Measurements from ENCODE around the gene PI16. TPM values are rescaled to one million over a fixed set of nuclear protein-coding genes. Genes with fewer than 3 reads are reported as not detected.

PI16 gene
- total RNA-seq, 2 experiments from 2014 or later: 0.63 TPM; not detected in 1

DNA sequence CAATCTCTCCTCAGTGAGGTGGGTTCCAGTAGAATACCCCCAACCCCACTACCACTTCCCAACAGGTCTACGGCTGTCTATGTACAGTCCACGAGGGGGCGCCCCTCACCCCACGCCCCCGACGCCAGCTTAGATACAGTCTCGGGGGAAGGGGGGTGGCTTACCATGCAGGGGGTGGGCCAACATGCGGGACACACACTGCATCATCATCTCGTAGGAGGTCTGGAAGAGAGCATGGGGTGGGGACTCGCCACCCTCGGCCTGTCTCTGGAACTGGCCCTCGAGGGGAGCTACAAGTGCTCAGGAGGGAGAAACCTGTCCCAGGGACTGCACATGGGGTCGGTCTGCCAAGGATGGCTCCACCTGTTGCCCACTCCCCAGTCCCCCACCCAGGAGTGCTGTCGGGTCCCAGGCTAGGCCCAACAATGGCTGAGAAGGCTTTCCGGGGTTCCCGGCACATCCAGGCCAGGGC, 23.0 kb downstream of the PI16 start:
- ChIA-PET POLR2A (interaction anchor here (1.6 kb wide), 1 partner anchor 9 kb away, joined by 4 read pairs; no protein-coding TSS in a partner anchor), CTCF (interaction anchor here (0.6 to 7.8 kb wide), 8 partner anchors 30 to 272 kb away, joined by 3 to 70 read pairs (median 3); partner anchors contain the start of gene PPIL1)
- H3K4me3 Mint-ChIP-seq: no peak overlapping the region
- H3K27me3 Mint-ChIP-seq (ENCODE audit: low read depth): no peaks in the 10 kb centered on the region
- ATAC-seq (no peak), DNase-seq (no peak)
- peaks cover 72% of the 10 kb centered on the region for H3K36me3 Mint-ChIP-seq (ENCODE audit: low read depth)
- peaks cover 31% of the 10 kb centered on the region for H3K4me1 Mint-ChIP-seq (ENCODE audit: low read depth)
- no peak overlapping the region for H3K27ac Mint-ChIP-seq
- H3K9me3 Mint-ChIP-seq (ENCODE audit: insufficient read depth): no peaks in the 10 kb centered on the region

DNA sequence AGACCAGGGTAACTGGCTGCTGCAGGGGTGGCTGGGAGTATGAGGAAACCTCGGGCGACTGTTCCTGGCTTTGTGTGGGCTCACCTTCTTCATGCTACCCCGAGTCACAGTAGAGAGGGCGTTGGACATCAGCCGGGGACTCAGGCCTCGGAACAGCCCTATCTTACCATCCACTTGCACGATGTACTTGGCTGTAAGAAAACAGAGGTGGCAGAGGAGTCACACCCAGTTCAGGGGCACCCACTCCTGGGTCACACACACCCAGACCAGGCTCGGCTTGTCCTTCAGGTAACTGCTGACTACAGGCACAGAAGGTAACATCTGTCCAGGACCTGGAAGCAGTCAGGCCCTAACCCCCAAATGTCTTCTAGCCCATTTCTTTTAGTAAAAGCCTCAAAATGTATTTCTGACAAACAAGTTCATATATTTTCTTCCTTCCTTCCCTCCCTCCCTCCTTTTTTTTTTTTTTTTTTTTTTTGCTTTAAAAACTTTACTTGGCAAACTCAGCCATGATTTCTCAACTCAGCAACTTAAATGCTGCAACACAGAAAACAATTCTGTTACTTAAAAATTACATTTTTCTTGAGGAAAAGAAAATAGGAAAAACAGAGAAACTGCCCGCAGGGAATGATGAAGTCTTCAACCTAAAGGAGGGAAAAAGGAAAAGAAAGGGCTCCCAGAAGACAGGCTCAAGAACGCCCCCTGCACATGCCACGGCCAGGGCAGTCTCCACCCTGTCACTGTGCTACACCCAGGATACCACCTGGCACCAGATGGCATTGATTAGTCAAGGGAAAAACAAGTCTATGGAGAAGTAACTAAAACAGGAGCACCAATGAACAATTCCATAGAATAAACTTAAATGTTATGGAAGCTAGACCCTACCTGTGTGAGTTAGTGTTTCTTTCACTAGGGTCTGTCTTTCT, 24.1 kb downstream of the PI16 start:
- peak overlapping the region; percentile 58 for H3K27ac Mint-ChIP-seq
- peaks cover 62% of the 10 kb centered on the region for H3K36me3 Mint-ChIP-seq (ENCODE audit: low read depth)
- H3K27me3 Mint-ChIP-seq (ENCODE audit: low read depth): no peaks in the 10 kb centered on the region
- H3K4me3 Mint-ChIP-seq: no peak overlapping the region
- no peak for DNase-seq
- H3K4me1 Mint-ChIP-seq (ENCODE audit: low read depth): peaks cover 34% of the 10 kb centered on the region
- ChIA-PET POLR2A (interaction anchor here (1.1 kb wide), 2 partner anchors 93 to 100 kb away, joined by 3 to 4 read pairs; partner anchors contain the start of gene C6orf89), CTCF (interaction anchor here (0.7 to 7.8 kb wide), 26 partner anchors 9 to 231 kb away, joined by 3 to 70 read pairs (median 4); partner anchors contain the start of genes C6orf89, PI16 and PPIL1)
- no peaks in the 10 kb centered on the region for H3K9me3 Mint-ChIP-seq (ENCODE audit: insufficient read depth)
- ATAC-seq: no peak

DNA sequence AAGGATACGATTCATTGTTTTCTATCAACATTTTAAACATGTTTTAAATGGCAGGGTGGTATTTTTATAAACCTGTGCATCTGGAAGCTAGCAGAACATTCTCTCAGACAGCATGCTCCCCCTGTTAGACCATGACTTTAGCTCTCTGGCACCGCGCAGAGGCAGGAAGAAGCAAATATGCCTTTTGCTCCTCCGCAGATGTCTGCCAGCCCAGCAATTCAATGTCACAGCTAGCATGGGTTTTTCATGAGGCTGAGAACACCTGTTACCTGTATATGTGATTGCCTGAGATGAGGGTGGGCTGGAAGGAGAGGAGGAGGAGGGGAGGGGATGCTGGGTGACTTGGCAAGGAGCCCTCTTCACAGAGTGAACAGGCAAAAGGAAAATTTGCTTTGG, 24.8 kb downstream of the PI16 start:
- H3K36me3 Mint-ChIP-seq (ENCODE audit: low read depth): peaks cover 55% of the 10 kb centered on the region
- ATAC-seq: peak; percentile 67
- H3K9me3 Mint-ChIP-seq (ENCODE audit: insufficient read depth): no peaks in the 10 kb centered on the region
- H3K4me3 Mint-ChIP-seq: no peak overlapping the region
- CTCF ChIA-PET: interaction anchor here (0.7 to 7.8 kb wide), 26 partner anchors 9 to 230 kb away, joined by 3 to 70 read pairs (median 4); partner anchors contain the start of genes C6orf89, PI16 and PPIL1
- no peaks in the 10 kb centered on the region for H3K27me3 Mint-ChIP-seq (ENCODE audit: low read depth)
- peaks cover 34% of the 10 kb centered on the region for H3K4me1 Mint-ChIP-seq (ENCODE audit: low read depth)
- POLR2A ChIA-PET: interaction anchor here (1.1 kb wide), 2 partner anchors 94 to 100 kb away, joined by 3 to 4 read pairs; partner anchors contain the start of gene C6orf89
- DNase-seq: peak; percentile 67
- H3K27ac Mint-ChIP-seq: peak overlapping the region; percentile 31

DNA sequence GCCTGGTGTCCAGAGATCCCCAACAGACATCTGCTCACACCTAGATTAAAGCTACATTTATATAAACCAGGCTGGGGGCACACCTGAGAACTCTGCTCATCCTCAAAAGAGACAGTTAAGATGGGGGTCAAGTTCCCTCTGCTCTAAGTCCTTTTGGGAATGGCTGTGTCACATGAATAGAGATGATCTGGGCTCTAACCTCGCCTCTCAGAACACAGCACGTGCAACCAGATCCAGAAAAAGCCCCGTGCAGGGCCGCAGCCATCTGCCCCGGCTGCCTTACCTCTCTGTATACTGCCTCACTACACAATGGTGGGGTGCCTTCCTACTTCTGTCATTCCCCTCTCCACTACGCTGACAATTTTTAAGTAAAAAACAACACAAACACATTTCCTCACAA, 25.6 kb downstream of the PI16 start:
- CTCF ChIA-PET: interaction anchor here (1.3 to 7.8 kb wide), 7 partner anchors 21 to 211 kb away, joined by 3 to 70 read pairs (median 10); partner anchors contain the start of genes C6orf89 and PPIL1
- H3K36me3 Mint-ChIP-seq (ENCODE audit: low read depth): peaks cover 48% of the 10 kb centered on the region

DNA sequence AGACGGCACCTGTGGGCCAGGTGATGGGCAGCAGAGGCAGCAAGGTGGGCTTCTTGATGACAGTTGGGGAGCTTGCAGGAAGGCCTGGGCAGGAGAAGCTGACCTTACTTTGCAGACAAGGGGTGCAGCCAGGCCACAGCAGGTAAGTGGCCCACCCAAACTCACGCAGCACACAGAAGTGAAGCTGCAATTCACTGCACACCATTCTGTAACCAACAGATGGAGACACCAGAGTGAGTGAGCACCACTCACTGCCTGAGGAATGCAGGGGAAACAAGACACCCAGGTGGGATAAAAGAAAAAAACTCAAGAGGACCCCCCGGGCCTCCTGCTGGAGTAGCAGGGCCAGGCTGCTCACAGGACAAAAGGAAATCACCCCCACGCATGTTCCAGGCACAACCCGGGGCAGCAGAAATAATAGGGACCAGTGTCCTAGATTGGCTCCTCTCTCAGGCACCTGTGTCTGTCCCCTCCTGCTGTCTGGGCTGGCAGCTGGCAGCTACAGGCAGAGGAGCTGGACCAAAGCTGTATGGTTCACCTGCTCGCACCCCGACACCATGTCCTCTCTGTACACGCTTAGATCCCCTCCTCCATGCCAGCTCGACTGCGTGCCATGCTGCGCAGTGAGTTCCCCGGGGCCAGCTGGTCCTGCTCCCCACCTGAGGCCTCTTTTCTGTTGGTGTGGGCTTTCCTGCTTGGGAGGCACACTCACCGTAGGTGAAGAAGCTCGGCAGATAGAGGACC, 26.5 kb downstream of the PI16 start:
- no peaks in the 10 kb centered on the region for H3K27me3 Mint-ChIP-seq (ENCODE audit: low read depth)
- H3K36me3 Mint-ChIP-seq (ENCODE audit: low read depth): peaks cover 40% of the 10 kb centered on the region
- no peak for DNase-seq
- H3K27ac Mint-ChIP-seq: peak overlapping the region; percentile 7
- H3K4me1 Mint-ChIP-seq (ENCODE audit: low read depth): peaks cover 34% of the 10 kb centered on the region
- no peak overlapping the region for H3K4me3 Mint-ChIP-seq
- no peaks in the 10 kb centered on the region for H3K9me3 Mint-ChIP-seq (ENCODE audit: insufficient read depth)
- POLR2A ChIA-PET: interaction anchor here (0.5 to 1.6 kb wide), 3 partner anchors 36 to 96 kb away, joined by 3 to 4 read pairs (median 4); partner anchors contain the start of gene C6orf89
- ATAC-seq: no peak
- CTCF ChIA-PET: interaction anchor here (1.0 to 7.8 kb wide), 6 partner anchors 38 to 229 kb away, joined by 3 to 70 read pairs (median 10); partner anchors contain the start of genes C6orf89 and PPIL1

More for the DNA sequence above, 25.6 kb downstream of the PI16 start:
- Mint-ChIP-seq H3K27ac (peak overlapping the region; percentile 7), H3K4me1 (ENCODE audit: low read depth) (peaks cover 34% of the 10 kb centered on the region), H3K27me3 (ENCODE audit: low read depth) (no peaks in the 10 kb centered on the region), H3K9me3 (ENCODE audit: insufficient read depth) (no peaks in the 10 kb centered on the region), H3K4me3 (no peak overlapping the region)
- POLR2A ChIA-PET: interaction anchor here (1.1 to 1.6 kb wide), 2 partner anchors 95 to 101 kb away, joined by 3 to 4 read pairs; partner anchors contain the start of gene C6orf89
- DNase-seq (no peak), ATAC-seq (no peak)

DNA sequence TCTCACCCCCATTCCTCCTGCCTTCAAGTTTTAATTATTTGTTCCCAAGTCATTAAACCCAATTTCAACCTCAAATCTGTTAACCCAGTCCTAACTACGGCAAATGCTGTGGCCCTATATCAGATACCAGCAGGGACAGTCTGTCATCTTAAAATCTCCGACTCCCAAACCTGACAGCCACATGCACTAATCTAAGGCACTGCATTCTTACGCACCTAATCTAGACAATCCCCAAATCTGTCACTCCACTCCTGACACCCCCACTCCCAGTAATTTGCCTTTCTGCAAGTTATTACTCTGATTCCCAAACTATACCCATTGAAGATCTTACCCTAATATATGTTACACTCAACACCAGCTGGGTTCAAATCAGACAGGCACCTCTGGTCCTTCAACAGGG, 29.0 kb downstream of the PI16 start:
- POLR2A ChIA-PET: interaction anchor here (1.8 kb wide), 1 partner anchor 13 kb away, joined by 4 read pairs; no protein-coding TSS in a partner anchor

DNA sequence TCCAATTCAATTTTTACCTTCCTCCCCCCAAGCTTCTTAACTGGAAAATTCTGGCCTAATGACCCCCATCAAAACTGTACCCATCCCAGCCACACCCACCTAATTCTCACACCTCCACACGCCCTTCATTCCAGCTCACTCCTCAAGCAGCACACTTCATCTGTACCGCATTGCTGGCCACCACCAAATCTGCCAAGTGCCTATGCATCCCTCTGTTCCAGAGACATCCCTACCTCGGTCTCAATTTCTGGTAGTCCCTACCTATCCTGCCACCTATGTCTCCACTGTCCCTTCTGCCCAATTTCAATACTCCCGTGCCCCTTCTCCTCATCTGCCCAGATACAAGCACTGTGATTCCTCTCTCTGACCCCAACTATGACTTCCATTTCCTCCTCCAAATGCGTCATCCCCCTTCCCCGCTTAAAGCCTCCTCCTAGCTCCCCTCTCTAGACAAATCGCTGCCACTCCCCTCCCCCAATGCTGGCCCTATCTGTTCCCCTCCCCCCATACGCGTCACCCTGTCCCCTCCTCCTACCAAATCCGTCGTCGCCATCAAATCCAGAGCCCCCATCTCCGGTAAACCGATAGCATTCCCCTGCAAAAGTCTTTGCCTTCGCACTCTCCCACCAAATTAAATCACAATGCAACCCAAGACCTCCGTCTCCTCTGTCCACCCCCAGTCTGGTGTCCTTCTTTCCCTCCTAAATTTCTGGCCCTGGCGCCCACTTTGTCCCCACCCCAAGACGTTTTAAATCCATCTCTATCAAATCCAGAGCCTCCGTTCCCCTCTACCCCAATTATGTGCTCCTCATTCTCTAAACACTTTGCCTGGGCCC, 30.3 kb downstream of the PI16 start:
- Mint-ChIP-seq H3K27ac (no peak overlapping the region), H3K27me3 (ENCODE audit: low read depth) (peaks cover 7% of the 10 kb centered on the region), H3K36me3 (ENCODE audit: low read depth) (peaks cover 14% of the 10 kb centered on the region), H3K4me3 (no peak overlapping the region), H3K4me1 (ENCODE audit: low read depth) (peaks cover 35% of the 10 kb centered on the region), H3K9me3 (ENCODE audit: insufficient read depth) (no peaks in the 10 kb centered on the region)
- ChIA-PET POLR2A (interaction anchor here (0.6 to 1.8 kb wide), 13 partner anchors 14 to 273 kb away, joined by 3 to 13 read pairs (median 5); partner anchors contain the start of genes C6orf89, PPIL1, TBC1D22B and TMEM217), CTCF (interaction anchor here (0.8 to 4.9 kb wide), 5 partner anchors 22 to 226 kb away, joined by 3 to 42 read pairs (median 4); partner anchors contain the start of gene C6orf89)
- DNase-seq (peak; percentile 67), ATAC-seq (no peak)

More for the DNA sequence above, 29.0 kb downstream of the PI16 start:
- Mint-ChIP-seq H3K4me1 (ENCODE audit: low read depth) (peaks cover 45% of the 10 kb centered on the region), H3K9me3 (ENCODE audit: insufficient read depth) (no peaks in the 10 kb centered on the region), H3K27me3 (ENCODE audit: low read depth) (no peaks in the 10 kb centered on the region), H3K27ac (no peak overlapping the region), H3K4me3 (no peak overlapping the region), H3K36me3 (ENCODE audit: low read depth) (peaks cover 22% of the 10 kb centered on the region)
- DNase-seq: no peak
- CTCF ChIA-PET: interaction anchor here (2.6 kb wide), 1 partner anchor 217 kb away, joined by 7 read pairs; no protein-coding TSS in a partner anchor
- no peak for ATAC-seq

DNA sequence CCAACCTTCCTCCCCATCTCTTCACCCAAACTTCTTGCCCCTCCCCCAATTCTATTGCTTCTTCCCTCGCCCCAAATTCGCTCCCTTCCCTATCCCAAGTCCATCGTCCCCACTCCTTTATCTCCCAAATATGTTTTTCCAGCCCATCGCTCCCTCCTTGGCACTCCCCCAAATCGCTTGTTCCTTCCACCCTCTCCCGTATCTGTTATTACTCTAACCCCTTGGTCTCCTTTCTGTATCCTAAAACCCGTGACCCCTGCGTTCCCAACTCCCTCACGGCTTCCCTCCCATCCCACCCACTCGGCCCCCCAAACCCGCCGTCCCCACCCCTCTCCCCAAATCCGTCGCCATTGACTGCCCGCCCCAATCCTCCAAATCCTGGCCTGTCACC, 30.9 kb downstream of the PI16 start:
- H3K9me3 Mint-ChIP-seq (ENCODE audit: insufficient read depth): no peaks in the 10 kb centered on the region
- ATAC-seq: no peak
- H3K4me3 Mint-ChIP-seq: no peak overlapping the region
- no peak overlapping the region for H3K27ac Mint-ChIP-seq
- CTCF ChIA-PET: interaction anchor here (0.6 to 4.9 kb wide), 9 partner anchors 21 to 223 kb away, joined by 3 to 42 read pairs (median 4); partner anchors contain the start of gene C6orf89
- peaks cover 30% of the 10 kb centered on the region for H3K4me1 Mint-ChIP-seq (ENCODE audit: low read depth)
- POLR2A ChIA-PET: interaction anchor here (0.6 to 1.8 kb wide), 17 partner anchors 16 to 398 kb away, joined by 3 to 13 read pairs (median 6); partner anchors contain the start of genes C6orf89, CDKN1A, FGD2 and PPIL1
- no peak for DNase-seq
- H3K27me3 Mint-ChIP-seq (ENCODE audit: low read depth): peaks cover 7% of the 10 kb centered on the region
- peaks cover 12% of the 10 kb centered on the region for H3K36me3 Mint-ChIP-seq (ENCODE audit: low read depth)

DNA sequence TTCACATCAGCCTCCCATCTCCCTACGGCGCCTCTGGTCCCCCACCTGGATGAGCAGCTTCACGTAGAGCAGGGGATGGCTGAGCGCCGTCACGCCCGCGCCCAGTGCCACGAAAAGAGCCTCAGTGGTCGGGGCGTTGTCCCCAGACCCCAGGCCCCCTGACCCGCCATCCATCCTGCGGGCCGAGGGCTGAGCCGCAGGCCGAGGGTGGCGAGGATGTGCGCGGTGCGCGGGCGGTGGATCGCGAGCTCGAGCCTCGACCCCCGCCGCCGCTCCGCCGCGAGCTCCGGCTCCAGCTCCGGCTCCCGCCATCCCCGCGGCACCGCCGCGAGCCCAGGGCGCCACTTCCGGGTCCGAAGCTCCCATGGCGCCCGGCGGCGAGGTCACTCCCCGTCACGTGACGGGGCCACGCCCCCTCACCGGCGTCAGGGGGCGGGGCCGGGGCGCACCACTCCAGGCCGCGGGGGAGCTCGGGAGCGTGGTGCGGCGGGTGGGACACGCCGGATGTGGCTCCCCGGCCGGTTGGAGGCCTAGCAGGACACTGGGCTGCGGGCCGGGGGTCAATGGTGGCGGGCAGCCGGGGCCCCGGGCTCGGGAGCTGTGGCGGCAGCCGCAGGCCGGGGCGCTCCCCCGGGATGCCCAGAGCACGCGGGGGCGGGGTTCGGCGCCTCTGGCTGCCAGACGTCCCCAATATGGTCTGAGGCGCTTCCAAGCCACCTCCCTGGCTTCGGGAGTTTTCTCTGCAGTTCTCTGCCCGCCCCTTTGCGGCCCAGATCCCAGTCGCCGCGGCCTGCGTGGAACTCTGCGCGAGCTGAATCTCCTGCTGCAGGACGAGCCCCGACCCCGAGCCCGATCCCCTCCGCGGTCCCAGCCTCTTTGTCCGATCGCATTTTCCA, 31.5 kb downstream of the PI16 start, which contains the start of gene MTCH1:
MTCH1 (minus strand) TSS at position 389 of the 896 bp plus-strand sequence; CDS start at position 366, 23 bp downstream.
- no peaks in the 10 kb centered on the region for H3K9me3 Mint-ChIP-seq (ENCODE audit: insufficient read depth)
- H3K36me3 Mint-ChIP-seq (ENCODE audit: low read depth): peaks cover 10% of the 10 kb centered on the region
- H3K4me1 Mint-ChIP-seq (ENCODE audit: low read depth): peaks cover 25% of the 10 kb centered on the region
- peak within 1 kb of the TSS; percentile 98 for H3K4me3 Mint-ChIP-seq
- H3K27me3 Mint-ChIP-seq (ENCODE audit: low read depth): peaks cover 12% of the 10 kb centered on the region
- H3K27ac Mint-ChIP-seq: peak within 1 kb of the TSS; percentile 96
- ChIA-PET POLR2A (interaction anchor here (0.6 to 1.8 kb wide), 22 partner anchors 9 to 514 kb away, joined by 3 to 13 read pairs (median 5); partner anchors contain the start of genes C6orf89, CCDC167, CDKN1A and FGD2), CTCF (interaction anchor here (0.6 to 4.9 kb wide), 11 partner anchors 21 to 222 kb away, joined by 3 to 42 read pairs (median 4); partner anchors contain the start of gene C6orf89)
- ATAC-seq (peak; percentile 92), DNase-seq (peak; percentile 89)

Data from activated CD8-positive, alpha-beta T cell treated with anti-CD3 and anti-CD28 coated beads, Interleukin-2, amount 10 ng/mL, durations not matched to agents 7 days and 5 days (primary cell).